GM12873 (cell line): Measurements from ENCODE around the gene FAM13A.

Experiments used
- CTCF ChIP-seq: IDR thresholded peaks from 2 replicates; pipeline ENCODE4 v1.5.1; 2012; ENCODE audit warnings: low read depth, mild to moderate bottlenecking, moderate library complexity, low read length, control low read depth; ENCODE audit not compliant: insufficient read depth; ENCODE audit errors: missing control alignments

Gene FAM13A

GRCh38 chr4:88866862-88867550 is 190.0 kb downstream of the FAM13A start:
- TF ChIP-seq CTCF: no peak

- TF ChIP-seq CTCF: no peak
Measured at GRCh38 chr4:88865466-88865865, 191.5 kb downstream of the FAM13A start.

GRCh38 chr4:88865046-88865445 is 191.9 kb downstream of the FAM13A start:
- TF ChIP-seq CTCF: no peak

GRCh38 chr4:88860586-88860985 is 196.4 kb downstream of the FAM13A start:
- no peak for TF ChIP-seq CTCF

GRCh38 chr4:88859191-88859812 is 197.7 kb downstream of the FAM13A start:
- TF ChIP-seq CTCF: no peak

DNA sequence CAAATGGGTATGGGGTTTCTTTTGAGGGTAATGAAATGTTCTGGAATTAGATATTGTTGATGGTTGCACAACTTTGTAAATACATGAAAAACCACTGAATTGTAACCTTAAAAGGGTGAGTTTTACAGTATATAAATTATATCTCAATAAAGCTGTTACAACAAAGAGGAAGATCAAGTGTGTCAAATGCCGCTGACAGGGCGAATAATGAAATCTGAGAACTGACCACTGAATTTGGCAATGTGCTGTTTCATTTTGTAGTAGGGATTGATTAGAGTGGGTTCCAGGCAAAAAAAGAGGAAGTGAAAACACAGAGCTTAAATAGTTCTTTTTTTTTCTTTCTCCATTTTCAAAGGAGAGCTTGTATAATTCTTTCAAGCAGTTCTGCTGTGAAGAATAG is 198.2 kb downstream of the FAM13A start:
- no peak for TF ChIP-seq CTCF

GRCh38 chr4:88857588-88857987 is 199.4 kb downstream of the FAM13A start:
- TF ChIP-seq CTCF: no peak
